SU-DHL-6 (cell line): Measurements from ENCODE around the gene MRPL14.

Experiments used
- EZH2phosphoT487 ChIP-seq: fragments of 200-600 bp; sonication (generic), shearing (Covaris generic); conservative IDR thresholded peaks from 2 replicates; pipeline ENCODE4 v1.6.1; 2018; ENCODE audit warnings: mild to moderate bottlenecking, antibody characterized with exemption, low read length, moderate library complexity, mixed read lengths
- TF ChIP-seq, protein P1 (sequence below): fragments of 200-600 bp; sonication (generic); IDR thresholded peaks from one replicate; pipeline ENCODE4 v1.5.1; 2017; ENCODE audit warnings: antibody characterized with exemption, mild to moderate bottlenecking, low read length, moderate library complexity; ENCODE audit not compliant: insufficient read depth, poor library complexity, severe bottlenecking

DNA sequence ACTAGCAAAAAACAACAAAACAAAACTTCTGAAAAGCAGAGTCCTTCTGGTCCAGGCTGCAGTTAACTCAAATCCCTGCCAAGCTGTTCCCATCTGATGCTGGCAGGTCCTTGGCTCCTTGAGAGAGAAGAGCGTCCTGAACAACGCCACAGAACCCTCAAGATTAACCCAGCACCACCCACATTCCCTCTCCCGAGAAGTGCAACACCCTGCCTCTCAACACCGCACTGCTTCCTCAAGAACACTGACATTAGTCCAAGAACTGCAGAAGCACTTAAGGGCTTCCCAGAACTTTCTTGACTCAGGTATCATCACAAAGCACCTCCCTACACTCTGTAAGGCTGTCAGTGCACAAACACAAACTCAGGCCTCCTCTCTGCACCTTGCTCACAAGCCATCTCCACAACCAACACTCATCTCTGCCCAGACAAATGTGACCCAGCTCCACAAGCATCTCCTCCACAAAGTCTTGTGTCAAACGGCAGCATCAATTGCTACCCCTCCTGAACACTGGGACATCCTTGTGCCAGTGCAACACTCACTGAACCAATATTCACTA, 7.5 kb downstream of the MRPL14 start:
- TF ChIP-seq, protein P1, sequence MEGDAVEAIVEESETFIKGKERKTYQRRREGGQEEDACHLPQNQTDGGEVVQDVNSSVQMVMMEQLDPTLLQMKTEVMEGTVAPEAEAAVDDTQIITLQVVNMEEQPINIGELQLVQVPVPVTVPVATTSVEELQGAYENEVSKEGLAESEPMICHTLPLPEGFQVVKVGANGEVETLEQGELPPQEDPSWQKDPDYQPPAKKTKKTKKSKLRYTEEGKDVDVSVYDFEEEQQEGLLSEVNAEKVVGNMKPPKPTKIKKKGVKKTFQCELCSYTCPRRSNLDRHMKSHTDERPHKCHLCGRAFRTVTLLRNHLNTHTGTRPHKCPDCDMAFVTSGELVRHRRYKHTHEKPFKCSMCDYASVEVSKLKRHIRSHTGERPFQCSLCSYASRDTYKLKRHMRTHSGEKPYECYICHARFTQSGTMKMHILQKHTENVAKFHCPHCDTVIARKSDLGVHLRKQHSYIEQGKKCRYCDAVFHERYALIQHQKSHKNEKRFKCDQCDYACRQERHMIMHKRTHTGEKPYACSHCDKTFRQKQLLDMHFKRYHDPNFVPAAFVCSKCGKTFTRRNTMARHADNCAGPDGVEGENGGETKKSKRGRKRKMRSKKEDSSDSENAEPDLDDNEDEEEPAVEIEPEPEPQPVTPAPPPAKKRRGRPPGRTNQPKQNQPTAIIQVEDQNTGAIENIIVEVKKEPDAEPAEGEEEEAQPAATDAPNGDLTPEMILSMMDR, result no peak
- no peak for TF ChIP-seq EZH2phosphoT487
